Esophagus squamous epithelium (tissue), 4 donors: ENCODE data around the gene GMEB2.

ENCODE experiments used
- POLR2A ChIP-seq, 4 donors: fragments of 450-650 bp; IDR thresholded peaks; one replicate each; pipeline ENCODE4 v1.6.1; 2017; ENCODE audit warnings: antibody characterized with exemption in 4 of 4, mild to moderate bottlenecking in 4 of 4, moderate library complexity in 3 of 4
- TF ChIP-seq, protein P1 (sequence below), 6 experiments: fragments of 450-650 bp in 4 of 6; fragments of 200-600 bp in 2 of 6; sonication (generic) in 2 of 6; IDR thresholded peaks; one replicate each; pipeline ENCODE4 v1.5.1; 2016 to 2019; ENCODE audit warnings: antibody characterized with exemption in 6 of 6, mild to moderate bottlenecking in 4 of 6, moderate library complexity in 4 of 6

DNA sequence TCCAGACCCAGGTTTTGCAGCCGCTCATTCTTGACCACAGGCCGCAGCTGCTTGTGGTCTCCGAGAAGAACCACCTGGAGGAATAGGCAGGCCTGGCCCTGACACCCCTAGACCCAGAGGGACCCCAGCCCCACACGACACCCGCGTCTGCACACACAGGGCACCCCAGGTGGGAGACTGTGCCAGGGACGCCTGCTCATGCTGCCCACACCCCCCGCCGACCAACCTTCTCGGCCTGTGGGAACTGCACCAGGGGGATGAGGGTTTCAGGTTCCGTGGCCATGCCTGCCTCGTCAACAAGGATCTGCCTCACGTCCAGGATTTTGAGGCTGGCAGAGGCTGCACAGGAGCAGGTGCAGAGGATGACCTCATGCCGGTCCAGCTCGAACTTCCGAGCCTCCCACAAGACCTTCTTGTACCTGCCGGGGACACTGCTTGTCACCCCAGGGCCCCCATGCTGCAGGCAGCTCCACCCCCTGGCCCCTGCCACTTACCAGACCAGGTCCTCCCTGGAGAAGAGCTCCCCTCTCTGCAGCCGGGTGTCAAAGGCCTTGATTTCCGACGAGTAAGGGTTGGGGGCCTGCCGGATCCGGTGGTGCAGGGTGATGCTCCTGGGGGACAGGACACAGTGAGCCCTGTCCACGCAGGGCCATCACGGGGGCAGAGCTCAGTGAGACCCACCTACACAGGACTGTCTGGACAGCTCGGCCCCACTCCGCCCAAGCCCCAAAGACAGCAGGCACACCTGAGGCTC is 65.9 kb downstream of the GMEB2 start:
- TF ChIP-seq, protein P1, sequence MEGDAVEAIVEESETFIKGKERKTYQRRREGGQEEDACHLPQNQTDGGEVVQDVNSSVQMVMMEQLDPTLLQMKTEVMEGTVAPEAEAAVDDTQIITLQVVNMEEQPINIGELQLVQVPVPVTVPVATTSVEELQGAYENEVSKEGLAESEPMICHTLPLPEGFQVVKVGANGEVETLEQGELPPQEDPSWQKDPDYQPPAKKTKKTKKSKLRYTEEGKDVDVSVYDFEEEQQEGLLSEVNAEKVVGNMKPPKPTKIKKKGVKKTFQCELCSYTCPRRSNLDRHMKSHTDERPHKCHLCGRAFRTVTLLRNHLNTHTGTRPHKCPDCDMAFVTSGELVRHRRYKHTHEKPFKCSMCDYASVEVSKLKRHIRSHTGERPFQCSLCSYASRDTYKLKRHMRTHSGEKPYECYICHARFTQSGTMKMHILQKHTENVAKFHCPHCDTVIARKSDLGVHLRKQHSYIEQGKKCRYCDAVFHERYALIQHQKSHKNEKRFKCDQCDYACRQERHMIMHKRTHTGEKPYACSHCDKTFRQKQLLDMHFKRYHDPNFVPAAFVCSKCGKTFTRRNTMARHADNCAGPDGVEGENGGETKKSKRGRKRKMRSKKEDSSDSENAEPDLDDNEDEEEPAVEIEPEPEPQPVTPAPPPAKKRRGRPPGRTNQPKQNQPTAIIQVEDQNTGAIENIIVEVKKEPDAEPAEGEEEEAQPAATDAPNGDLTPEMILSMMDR (IDR thresholded peaks at IDR 0.05): no peak
- no peak for TF ChIP-seq POLR2A (IDR thresholded peaks at IDR 0.05)
